Neutrophil (primary cell): Measurements from ENCODE around the gene PIP5K1B.

Experiments used
- H3K27ac ChIP-seq: fragments of 200-600 bp; sonication (generic); 2 replicates; pipeline ENCODE4 v1.5.1; 2016; ENCODE audit warnings: mild to moderate bottlenecking, moderate library complexity
- H3K27me3 ChIP-seq: fragments of 200-600 bp; sonication (generic); 2 replicates; pipeline ENCODE4 v1.6.0; 2016; ENCODE audit warnings: mild to moderate bottlenecking
- H3K36me3 ChIP-seq: fragments of 200-600 bp; sonication (generic); 2 replicates; pipeline ENCODE4 v1.5.1; 2017
- H3K4me1 ChIP-seq, 2 experiments: fragments of 200-600 bp in 1 of 2; sonication (generic) in 1 of 2; 1 replicate in 1 of 2; 2 replicates in 1 of 2; pipeline versions ENCODE4 v1.5.1 to v1.6.1; 2013 to 2016; ENCODE audit warnings: low read depth in 1 of 2, low read length in 1 of 2, mild to moderate bottlenecking in 1 of 2, moderate library complexity in 1 of 2; ENCODE audit not compliant: control insufficient read depth in 1 of 2, insufficient read depth in 1 of 2
- H3K4me3 ChIP-seq, 2 experiments: fragments of 200-600 bp in 1 of 2; sonication (generic) in 1 of 2; 1 replicate in 1 of 2; 2 replicates in 1 of 2; pipeline ENCODE4 v1.5.1; 2013 to 2016; ENCODE audit warnings: low read depth in 1 of 2, low read length in 1 of 2, mild to moderate bottlenecking in 1 of 2, moderate library complexity in 1 of 2
- H3K9me3 ChIP-seq: fragments of 200-600 bp; sonication (generic); 2 replicates; pipeline ENCODE4 v1.5.1; 2016
- CTCF ChIP-seq: fragments of 200-600 bp; sonication (generic); IDR thresholded peaks from 2 replicates; pipeline ENCODE4 v1.5.1; 2016; ENCODE audit warnings: antibody characterized with exemption

Gene PIP5K1B

DNA sequence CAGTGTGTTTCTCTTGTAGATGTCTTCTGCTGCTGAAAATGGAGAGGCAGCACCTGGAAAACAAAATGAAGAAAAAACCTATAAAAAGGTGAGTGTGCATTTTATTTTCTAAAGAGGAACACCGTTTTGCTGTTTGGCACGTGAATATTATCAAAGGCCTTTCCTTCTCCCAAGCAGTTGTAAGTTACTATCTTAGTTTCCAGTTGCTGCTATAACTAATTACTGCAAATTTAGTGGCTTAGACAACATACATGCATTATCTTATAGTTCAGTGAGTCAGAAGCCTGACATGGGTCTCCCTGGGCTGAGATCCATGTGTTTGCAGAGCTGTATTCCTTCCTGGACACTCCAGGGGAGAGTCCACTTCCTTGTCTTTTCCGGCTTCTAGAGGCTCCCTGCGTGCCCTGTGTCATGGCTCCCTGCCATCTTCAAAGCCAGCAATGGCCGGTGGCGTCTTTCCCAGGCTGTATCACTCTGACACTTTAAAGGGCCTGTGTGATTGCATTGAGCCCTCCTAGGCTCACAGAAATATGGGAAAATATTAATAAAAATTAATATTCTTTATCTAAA, 117.6 kb downstream of the PIP5K1B start:
- H3K36me3 ChIP-seq, result peaks cover 30% of the 10 kb centered on the region
- no peak for TF ChIP-seq CTCF
- no peaks in the 10 kb centered on the region for H3K27me3 ChIP-seq
- H3K9me3 ChIP-seq, result no peaks in the 10 kb centered on the region
- peaks cover 3 to 8% of the 10 kb centered on the region in 2 experiments for H3K4me1 ChIP-seq
- no peak overlapping the region for H3K4me3 ChIP-seq
- H3K27ac ChIP-seq, result no peak overlapping the region

DNA sequence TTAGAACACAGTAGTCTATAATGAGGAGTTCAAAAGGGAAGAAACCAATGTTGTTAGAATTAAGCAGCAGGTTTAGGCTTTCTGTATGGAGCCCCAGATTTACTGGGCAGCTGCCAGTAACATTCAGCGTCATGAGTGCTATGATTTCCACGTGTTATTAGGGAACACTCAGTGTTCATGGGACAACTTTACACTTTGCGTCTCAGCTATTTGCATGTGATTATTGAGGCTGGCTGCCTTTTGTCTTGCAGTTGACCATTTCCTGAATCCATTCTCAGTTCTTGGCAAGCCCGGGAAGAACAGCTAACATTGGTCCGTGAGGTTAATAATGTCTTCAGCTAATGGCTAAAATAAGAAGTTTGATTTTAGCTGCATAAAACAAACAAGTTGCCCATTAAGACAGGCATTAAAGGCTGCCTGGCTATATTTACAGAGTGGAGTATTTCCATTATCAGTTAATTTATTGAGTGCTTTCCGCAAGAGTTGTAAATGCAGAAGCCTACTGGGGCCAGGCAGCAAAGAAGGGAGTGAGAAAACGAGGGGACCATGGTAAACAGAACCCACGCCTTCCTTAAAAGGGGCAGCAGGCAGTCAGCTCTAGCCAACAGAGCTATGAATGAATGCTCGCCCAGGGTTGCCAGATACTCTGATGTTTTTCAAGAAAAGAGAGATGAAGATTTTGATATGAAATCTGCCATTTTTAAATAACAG, 120.9 kb downstream of the PIP5K1B start:
- no peaks in the 10 kb centered on the region for H3K27me3 ChIP-seq
- H3K36me3 ChIP-seq, result peaks cover 24% of the 10 kb centered on the region
- no peaks in the 10 kb centered on the region for H3K9me3 ChIP-seq
- no peak for TF ChIP-seq CTCF
- H3K27ac ChIP-seq, result no peak overlapping the region
- peaks cover 3 to 8% of the 10 kb centered on the region in 2 experiments for H3K4me1 ChIP-seq
- H3K4me3 ChIP-seq, result no peak overlapping the region

DNA sequence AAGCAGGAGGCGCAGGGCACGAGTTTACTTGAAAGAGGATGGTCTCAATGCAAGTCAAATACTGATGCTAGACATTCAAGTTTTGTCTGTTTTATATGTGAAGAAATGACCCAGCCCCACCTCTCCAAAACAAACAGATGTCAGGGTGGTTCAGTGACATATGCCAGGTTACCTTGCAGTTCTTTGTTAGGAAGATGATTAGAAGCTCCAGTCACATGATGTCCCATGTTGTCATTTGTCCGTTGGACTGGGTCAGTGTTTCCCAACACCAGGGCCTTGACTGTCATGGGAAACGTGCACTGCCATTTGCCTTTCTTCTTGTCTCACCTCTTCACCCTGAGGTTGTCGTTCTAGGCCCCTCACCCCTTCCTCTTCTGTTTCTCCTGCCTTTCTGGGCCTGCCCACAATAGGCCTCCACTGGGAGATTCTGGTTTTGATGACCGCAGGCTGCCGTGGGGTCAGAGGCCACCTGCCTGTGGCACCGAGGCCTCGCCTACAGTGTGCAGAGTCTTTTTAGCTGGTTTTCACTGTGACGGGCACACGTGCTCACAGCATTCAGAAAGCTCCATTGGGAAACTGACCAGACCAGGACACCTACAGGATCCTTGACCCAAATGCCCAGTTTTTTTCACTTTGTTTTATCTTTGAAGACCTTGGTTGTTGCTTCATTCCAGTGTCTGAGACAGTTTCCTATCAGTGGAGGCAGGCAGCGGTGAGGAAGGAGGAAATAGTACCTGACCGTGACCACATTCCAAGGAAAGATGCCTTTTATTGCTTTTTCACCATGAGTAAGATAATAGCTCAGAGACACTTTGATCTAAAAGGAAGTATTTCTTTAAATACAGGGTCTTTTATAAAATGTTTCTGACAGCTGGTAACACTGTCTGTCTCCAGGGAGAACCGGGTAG, 123.1 kb downstream of the PIP5K1B start:
- TF ChIP-seq CTCF, result no peak
- no peaks in the 10 kb centered on the region for H3K9me3 ChIP-seq

DNA sequence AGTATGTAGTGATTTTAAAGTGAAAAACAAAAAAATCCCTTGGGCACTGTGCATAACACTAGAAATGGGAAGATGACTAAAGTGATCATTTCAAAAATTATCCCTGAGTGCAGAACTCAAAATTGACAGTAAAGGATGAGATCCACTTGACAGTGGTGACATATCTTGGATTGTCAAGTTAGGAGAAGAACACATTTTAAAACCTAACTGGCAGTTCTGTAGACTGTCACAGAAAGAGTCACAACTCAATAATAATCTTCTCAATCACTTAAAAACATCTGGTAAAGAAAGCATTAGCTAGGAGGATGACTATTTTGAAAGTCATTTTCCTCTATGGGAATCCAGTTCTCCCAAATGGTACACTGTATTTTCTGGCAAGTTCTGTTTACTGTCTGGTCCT, 127.1 kb downstream of the PIP5K1B start:
- Histone ChIP-seq H3K4me1 (peaks cover 12 to 13% of the 10 kb centered on the region in 2 experiments), H3K27ac (no peak overlapping the region), H3K4me3 (no peak overlapping the region), H3K36me3 (no peaks in the 10 kb centered on the region), H3K9me3 (no peaks in the 10 kb centered on the region), H3K27me3 (no peaks in the 10 kb centered on the region)
- TF ChIP-seq CTCF, result no peak

More for the DNA sequence above, 123.1 kb downstream of the PIP5K1B start:
- Histone ChIP-seq H3K27ac (no peak overlapping the region), H3K27me3 (no peaks in the 10 kb centered on the region), H3K4me1 (no peaks in the 10 kb centered on the region), H3K36me3 (peaks cover 18% of the 10 kb centered on the region), H3K4me3 (no peak overlapping the region)

- H3K4me3 ChIP-seq, result no peak overlapping the region
- H3K27ac ChIP-seq, result no peak overlapping the region
- peaks cover 13 to 14% of the 10 kb centered on the region in 2 experiments for H3K4me1 ChIP-seq
- no peaks in the 10 kb centered on the region for H3K27me3 ChIP-seq
- H3K36me3 ChIP-seq, result no peaks in the 10 kb centered on the region
- no peak for TF ChIP-seq CTCF
- no peaks in the 10 kb centered on the region for H3K9me3 ChIP-seq
Observed at GRCh38 chr9:68832861-68833518, 128.0 kb downstream of the PIP5K1B start.
